Epithelial cell of esophagus (primary cell): ENCODE results near the gene SCUBE1.

Experiments
- DNase-seq: peaks from one replicate; pipeline ENCODE4 v3.0.0; 2010; ENCODE audit warnings: low read depth
- H3K4me3 ChIP-seq: 2 replicates; pipeline ENCODE4 v1.5.1; 2011; ENCODE audit warnings: mild to moderate bottlenecking, low read length, control low read depth
- CTCF ChIP-seq: IDR thresholded peaks from 2 replicates; pipeline ENCODE4 v1.5.1; 2011; ENCODE audit warnings: low read depth, mild to moderate bottlenecking, low read length, control low read depth, inconsistent platforms; ENCODE audit not compliant: insufficient read depth; ENCODE audit errors: missing control alignments

SCUBE1 gene

GRCh38 chr22:43225609-43226008 is 117.6 kb downstream of the SCUBE1 start:
- no peak overlapping the region for H3K4me3 ChIP-seq
- DNase-seq = no peak
- TF ChIP-seq CTCF = no peak

GRCh38 chr22:43222987-43223386 is 120.2 kb downstream of the SCUBE1 start:
- TF ChIP-seq CTCF = no peak
- DNase-seq = no peak
- no peak overlapping the region for H3K4me3 ChIP-seq

GRCh38 chr22:43222262-43222661 is 120.9 kb downstream of the SCUBE1 start:
- no peak for TF ChIP-seq CTCF
- DNase-seq = no peak
- H3K4me3 ChIP-seq = no peak overlapping the region

GRCh38 chr22:43220625-43221380 is 122.4 kb downstream of the SCUBE1 start:
- no peak for DNase-seq
- TF ChIP-seq CTCF = no peak
- H3K4me3 ChIP-seq = no peak overlapping the region

- TF ChIP-seq CTCF = no peak
- H3K4me3 ChIP-seq = no peak overlapping the region
- no peak for DNase-seq
Measured at GRCh38 chr22:43218786-43219185, 124.4 kb downstream of the SCUBE1 start.

- TF ChIP-seq CTCF = no peak
- no peak for DNase-seq
- no peak overlapping the region for H3K4me3 ChIP-seq
Measured at GRCh38 chr22:43217285-43218030, 125.7 kb downstream of the SCUBE1 start.
